ENCODE measurements around the gene POC1A. TPM values are rescaled to one million over a fixed set of nuclear protein-coding genes. Genes with fewer than 3 reads are reported as not detected.

Gene POC1A
- polyA plus RNA-seq, 1 of the 3 experiments (the other 2 are of a cell fraction) = 11.7 TPM

DNA sequence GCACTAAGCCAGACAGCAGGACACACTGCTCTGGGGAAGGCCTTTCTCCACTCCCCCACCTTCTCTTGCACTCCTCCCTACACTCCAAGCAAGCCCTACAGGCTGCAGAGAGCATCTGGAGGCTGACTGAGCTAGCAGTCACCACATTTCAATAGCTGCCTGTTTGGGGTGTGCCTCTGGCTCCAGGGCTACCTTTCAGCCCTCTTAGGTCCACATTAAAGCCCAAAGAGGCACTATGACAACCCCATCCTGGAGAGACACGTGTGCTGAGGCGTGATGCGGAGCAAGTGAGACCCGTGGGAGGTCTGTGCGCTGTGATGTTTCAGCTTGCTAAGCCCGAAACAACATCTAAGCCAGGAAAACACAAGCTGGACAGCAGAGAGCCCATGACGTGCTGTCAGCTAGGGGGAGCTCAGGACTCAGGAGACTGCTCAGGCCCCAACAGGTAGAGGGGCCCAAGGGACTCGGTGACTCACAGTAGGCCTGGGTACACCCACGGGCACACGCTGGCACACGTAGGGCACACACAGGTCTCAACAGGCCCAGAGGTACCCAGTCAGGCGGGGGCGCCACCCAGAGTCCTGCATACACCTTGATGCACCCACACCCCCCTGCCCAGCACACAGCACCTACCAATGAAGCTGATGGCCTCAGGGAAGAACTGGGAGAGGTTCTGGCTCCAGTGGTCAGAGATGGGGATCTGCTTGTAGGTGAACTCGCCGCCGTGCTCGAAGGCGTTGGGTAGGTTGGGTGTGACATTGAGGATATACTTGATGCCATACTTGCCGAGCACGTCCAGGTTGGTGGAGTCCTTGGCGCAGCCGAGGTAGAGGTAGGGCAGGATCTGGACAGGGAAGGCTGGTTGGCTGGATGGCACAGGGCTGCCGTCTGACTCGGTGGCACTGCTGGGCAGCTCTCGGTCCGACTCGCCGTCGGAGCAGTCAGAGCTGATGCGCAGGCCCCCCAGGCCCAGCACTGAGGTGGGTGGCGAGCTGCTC, 100.6 kb downstream of the POC1A start (continued):
- TF ChIP-seq, protein P1, sequence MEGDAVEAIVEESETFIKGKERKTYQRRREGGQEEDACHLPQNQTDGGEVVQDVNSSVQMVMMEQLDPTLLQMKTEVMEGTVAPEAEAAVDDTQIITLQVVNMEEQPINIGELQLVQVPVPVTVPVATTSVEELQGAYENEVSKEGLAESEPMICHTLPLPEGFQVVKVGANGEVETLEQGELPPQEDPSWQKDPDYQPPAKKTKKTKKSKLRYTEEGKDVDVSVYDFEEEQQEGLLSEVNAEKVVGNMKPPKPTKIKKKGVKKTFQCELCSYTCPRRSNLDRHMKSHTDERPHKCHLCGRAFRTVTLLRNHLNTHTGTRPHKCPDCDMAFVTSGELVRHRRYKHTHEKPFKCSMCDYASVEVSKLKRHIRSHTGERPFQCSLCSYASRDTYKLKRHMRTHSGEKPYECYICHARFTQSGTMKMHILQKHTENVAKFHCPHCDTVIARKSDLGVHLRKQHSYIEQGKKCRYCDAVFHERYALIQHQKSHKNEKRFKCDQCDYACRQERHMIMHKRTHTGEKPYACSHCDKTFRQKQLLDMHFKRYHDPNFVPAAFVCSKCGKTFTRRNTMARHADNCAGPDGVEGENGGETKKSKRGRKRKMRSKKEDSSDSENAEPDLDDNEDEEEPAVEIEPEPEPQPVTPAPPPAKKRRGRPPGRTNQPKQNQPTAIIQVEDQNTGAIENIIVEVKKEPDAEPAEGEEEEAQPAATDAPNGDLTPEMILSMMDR (IDR thresholded peaks at IDR 0.05) = peak; percentile 31
- TF ChIP-seq RCOR1 (IDR thresholded peaks at IDR 0.05; ENCODE audit: low read length) = no peak

DNA sequence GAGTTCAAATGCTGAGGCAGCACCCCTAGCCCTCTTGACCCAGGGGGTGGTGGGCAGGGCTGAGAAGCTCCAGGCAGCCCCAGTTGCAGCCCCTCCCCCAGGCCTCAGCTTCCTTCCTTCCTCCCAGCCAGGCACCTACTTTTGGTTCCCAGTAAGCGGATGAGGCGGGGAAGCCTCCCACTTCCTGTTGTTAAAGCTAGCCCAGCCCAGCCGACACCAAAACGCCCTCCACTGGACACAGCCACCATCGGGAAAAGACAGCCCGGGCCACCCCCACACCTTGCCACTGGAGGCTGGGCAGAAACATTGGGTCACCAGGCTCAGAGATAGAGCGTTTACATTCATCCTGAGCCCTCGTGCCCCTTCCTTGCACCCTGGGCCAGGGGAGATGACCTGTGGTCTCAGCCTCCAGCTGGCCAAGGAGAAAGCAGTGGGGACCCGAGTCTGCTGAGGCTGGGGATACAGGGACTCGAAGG, 101.4 kb downstream of the POC1A start:
- H3F3A ChIP-seq (replicated peaks; ENCODE audit: insufficient read depth) = peaks cover 35% of the 10 kb centered on the region
- POLR2A ChIA-PET = interaction anchor here (0.5 to 6.5 kb wide), 14 partner anchors 9 to 116 kb away, joined by 3 to 86 read pairs (median 4); no protein-coding TSS in a partner anchor
- DNase-seq = peak; percentile 76
- no peaks in the 10 kb centered on the region for H3K9me3 ChIP-seq
- H3K27ac ChIP-seq (ENCODE audit: low read depth in 2 of 2, low read length in 1 of 2) = peak overlapping the region; percentile 88 to 93
- H2AFZ ChIP-seq (ENCODE audit: low read depth) = no peak overlapping the region
- H3K9me2 ChIP-seq = no peaks in the 10 kb centered on the region
- H3K36me3 ChIP-seq (replicated peaks in 1 of 2; ENCODE audit: control insufficient read depth in 1 of 2, insufficient read depth in 2 of 2, low read length in 1 of 2) = peaks cover 26 to 52% of the 10 kb centered on the region in 2 experiments
- peak overlapping the region; percentile 68; the same call in 1 of the 2 replicates for H3K9ac ChIP-seq
- peaks cover 23 to 74% of the 10 kb centered on the region in 2 experiments for H3K4me1 ChIP-seq (ENCODE audit: control insufficient read depth in 1 of 2, insufficient read depth in 2 of 2, low read depth in 1 of 2, low read length in 1 of 2)
- H3K79me2 ChIP-seq (ENCODE audit: insufficient read depth) = peaks cover 83% of the 10 kb centered on the region
- CTCF ChIA-PET = interaction anchor here (0.6 to 29.9 kb wide), 25 partner anchors 10 to 93 kb away, joined by 3 to 983 read pairs (median 6); partner anchors contain the start of genes ABHD14B and RPL29
- H3K4me3 ChIP-seq (ENCODE audit: low read depth in 2 of 2, low read length in 1 of 2) = peak overlapping the region; percentile 33 to 94
- peak overlapping the region; percentile 91 for H3K4me2 ChIP-seq
- 20% methylated on average over 9 of the region's 10 CpGs for WGBS (ENCODE audit: low lambda C conversion rate)
- H4K20me1 ChIP-seq (ENCODE audit: insufficient read depth) = no peaks in the 10 kb centered on the region
- H3K27me3 ChIP-seq (ENCODE audit: insufficient read depth) = no peaks in the 10 kb centered on the region
- no peak for TF ChIP-seq NRF1 (IDR thresholded peaks at IDR 0.05; ENCODE audit: low read depth, low read length)
- no peak for TF ChIP-seq RFX5 (IDR thresholded peaks at IDR 0.05; ENCODE audit: low read length)
- no peak for TF ChIP-seq RXRA (IDR thresholded peaks at IDR 0.05; ENCODE audit: borderline replicate concordance, low read depth)
- TF ChIP-seq MAX (IDR thresholded peaks at IDR 0.05; ENCODE audit: low read depth) = peak; percentile 58; the same call in 1 of the 2 replicates
- TF ChIP-seq SMC3 (IDR thresholded peaks at IDR 0.05; ENCODE audit: low read depth, low read length) = peak; percentile 67
- TF ChIP-seq EP300 (IDR thresholded peaks at IDR 0.05; ENCODE audit: borderline replicate concordance in 1 of 2, low read depth in 1 of 2, low read length in 1 of 2) = no peak; a peak in 1 of 4 replicates
- no peak for TF ChIP-seq GATA2 (CRISPR knock-in tag; IDR thresholded peaks at IDR 0.05)
- no peak for TF ChIP-seq RCOR1 (IDR thresholded peaks at IDR 0.05; ENCODE audit: low read length)
- TF ChIP-seq TAF1 (IDR thresholded peaks at IDR 0.05; ENCODE audit: borderline replicate concordance, low read depth, low read length) = 0 out of 2 replicates have a peak, but pooled peaks have one; percentile 9
- TF ChIP-seq, protein P2, sequence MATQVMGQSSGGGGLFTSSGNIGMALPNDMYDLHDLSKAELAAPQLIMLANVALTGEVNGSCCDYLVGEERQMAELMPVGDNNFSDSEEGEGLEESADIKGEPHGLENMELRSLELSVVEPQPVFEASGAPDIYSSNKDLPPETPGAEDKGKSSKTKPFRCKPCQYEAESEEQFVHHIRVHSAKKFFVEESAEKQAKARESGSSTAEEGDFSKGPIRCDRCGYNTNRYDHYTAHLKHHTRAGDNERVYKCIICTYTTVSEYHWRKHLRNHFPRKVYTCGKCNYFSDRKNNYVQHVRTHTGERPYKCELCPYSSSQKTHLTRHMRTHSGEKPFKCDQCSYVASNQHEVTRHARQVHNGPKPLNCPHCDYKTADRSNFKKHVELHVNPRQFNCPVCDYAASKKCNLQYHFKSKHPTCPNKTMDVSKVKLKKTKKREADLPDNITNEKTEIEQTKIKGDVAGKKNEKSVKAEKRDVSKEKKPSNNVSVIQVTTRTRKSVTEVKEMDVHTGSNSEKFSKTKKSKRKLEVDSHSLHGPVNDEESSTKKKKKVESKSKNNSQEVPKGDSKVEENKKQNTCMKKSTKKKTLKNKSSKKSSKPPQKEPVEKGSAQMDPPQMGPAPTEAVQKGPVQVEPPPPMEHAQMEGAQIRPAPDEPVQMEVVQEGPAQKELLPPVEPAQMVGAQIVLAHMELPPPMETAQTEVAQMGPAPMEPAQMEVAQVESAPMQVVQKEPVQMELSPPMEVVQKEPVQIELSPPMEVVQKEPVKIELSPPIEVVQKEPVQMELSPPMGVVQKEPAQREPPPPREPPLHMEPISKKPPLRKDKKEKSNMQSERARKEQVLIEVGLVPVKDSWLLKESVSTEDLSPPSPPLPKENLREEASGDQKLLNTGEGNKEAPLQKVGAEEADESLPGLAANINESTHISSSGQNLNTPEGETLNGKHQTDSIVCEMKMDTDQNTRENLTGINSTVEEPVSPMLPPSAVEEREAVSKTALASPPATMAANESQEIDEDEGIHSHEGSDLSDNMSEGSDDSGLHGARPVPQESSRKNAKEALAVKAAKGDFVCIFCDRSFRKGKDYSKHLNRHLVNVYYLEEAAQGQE (IDR thresholded peaks at IDR 0.05; ENCODE audit: low read depth, low read length) = no peak
- no peak for TF ChIP-seq FOXJ3 (CRISPR knock-in tag; IDR thresholded peaks at IDR 0.05)
- no peak for TF ChIP-seq EZH2phosphoT487 (IDR thresholded peaks at IDR 0.05; ENCODE audit: borderline replicate concordance, low read depth)
- TF ChIP-seq TEAD4 (IDR thresholded peaks at IDR 0.05; ENCODE audit: borderline replicate concordance, insufficient read depth) = no peak
- TF ChIP-seq USF1 (IDR thresholded peaks at IDR 0.05; ENCODE audit: borderline replicate concordance, low read depth) = no peak
- TF ChIP-seq RAD21 (IDR thresholded peaks at IDR 0.05; ENCODE audit: low read length) = peak; percentile 63
- TF ChIP-seq, protein P3, sequence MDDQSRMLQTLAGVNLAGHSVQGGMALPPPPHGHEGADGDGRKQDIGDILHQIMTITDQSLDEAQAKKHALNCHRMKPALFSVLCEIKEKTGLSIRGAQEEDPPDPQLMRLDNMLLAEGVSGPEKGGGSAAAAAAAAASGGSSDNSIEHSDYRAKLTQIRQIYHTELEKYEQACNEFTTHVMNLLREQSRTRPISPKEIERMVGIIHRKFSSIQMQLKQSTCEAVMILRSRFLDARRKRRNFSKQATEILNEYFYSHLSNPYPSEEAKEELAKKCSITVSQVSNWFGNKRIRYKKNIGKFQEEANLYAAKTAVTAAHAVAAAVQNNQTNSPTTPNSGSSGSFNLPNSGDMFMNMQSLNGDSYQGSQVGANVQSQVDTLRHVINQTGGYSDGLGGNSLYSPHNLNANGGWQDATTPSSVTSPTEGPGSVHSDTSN (IDR thresholded peaks at IDR 0.05) = no peak
- 0 out of 2 replicates have a peak, but pooled peaks have one; percentile 29 for TF ChIP-seq TCF12 (IDR thresholded peaks at IDR 0.05)
- TF ChIP-seq MEF2A (IDR thresholded peaks at IDR 0.05; ENCODE audit: borderline replicate concordance, low read depth) = no peak
